Fibroblast of villous mesenchyme (primary cell): ENCODE results near the gene POC1A. TPM values are rescaled to one million over a fixed set of nuclear protein-coding genes. Genes with fewer than 3 reads are reported as not detected.
"Not testable (repeated sequence)": the region's sequence is repeated elsewhere in the genome, so short reads cannot be mapped to it uniquely, and the experiment has no call there.

Source experiments
- DNase-seq: peaks from one replicate; pipeline ENCODE4 v3.0.0-alpha.2; 2010; ENCODE audit warnings: low read depth
- H3K4me3 ChIP-seq: 2 replicates; pipeline ENCODE4 v1.5.1; 2011; ENCODE audit warnings: low read depth, mild to moderate bottlenecking, low read length
- CTCF ChIP-seq: IDR thresholded peaks from 2 replicates; pipeline ENCODE4 v1.5.1; 2012; ENCODE audit warnings: low read depth, mild to moderate bottlenecking, low read length; ENCODE audit not compliant: insufficient read depth
- total RNA-seq: library from RNA; depleted of rRNA; stranded (reverse); fragments of >200 nt; gene quantifications from 2 replicates; pipeline ENCODE4 v1.2.3, GENCODE V29; 2012

Gene POC1A
- total RNA-seq, 1 donor = 5.6 TPM

DNA sequence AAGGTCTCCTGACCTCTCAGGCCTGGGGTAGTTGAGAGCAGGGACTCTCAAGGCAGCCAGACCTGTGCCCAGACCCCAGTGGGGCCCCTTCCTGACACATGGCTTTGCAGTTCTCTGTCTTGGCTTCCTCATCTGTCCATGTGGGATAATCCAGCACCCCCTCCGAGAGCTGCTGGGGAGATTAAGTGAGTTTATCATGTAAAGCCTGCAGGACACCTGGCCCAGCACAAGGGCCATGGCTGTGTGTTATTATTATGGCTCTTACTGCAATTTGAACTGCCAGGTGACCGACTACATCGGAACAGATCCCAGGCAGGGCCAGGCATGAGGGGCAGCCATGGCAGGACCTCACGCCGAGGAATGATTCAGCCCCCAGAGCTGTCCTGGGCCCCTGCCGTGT is 110.5 kb downstream of the POC1A start:
- H3K4me3 ChIP-seq = no peak overlapping the region
- DNase-seq = no peak
- TF ChIP-seq CTCF = no peak

DNA sequence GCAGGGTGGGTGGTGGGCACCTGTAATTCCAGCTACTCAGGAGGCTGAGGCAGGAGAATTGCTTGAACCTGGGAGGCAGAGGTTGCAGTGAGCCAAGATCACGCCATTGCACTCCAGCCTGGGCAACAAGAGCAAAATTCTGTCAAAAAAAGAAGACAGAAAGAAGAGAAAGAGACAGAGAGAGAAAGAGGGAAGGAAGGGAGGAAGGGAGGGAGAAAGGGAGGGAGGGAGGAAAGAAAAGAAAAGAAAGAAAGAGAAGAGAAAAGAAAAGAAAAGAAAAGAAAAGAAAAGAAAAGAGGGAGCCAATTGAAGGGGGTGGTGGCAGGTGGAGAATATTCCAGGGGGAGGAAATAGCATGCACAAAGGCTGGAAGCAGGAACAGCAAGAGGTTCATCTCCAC is 111.2 kb downstream of the POC1A start:
- H3K4me3 ChIP-seq, DNase-seq: not testable (repeated sequence)

DNA sequence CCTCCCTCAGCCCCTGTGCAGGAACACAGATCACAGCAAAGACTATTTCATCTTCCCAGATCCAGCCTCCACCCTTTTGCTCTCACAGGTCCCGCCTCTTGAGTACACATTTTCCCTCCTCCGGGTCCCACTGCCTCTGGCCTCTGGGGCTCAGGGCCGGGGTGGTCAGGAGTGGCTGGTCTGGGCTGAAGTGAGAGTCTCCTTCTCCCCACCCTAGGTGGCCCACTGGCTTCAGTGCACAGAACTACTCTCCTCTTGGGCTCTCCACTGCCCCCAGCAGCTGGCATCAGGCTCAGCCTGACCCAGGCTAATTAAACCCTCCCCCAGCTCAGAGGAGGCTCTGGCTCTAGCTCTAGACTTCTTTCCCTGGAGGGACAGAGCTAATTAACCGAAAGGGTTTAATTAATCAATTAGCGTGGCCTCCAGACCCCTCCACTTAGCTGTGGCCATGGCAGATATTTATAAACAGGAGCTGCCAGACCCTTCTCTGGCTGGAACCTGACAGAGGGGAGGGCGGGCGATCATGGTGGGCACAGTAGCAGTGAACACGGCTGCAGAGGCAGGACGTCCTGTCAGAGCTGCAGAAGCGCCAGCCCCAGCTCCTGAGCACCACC is 113.0 kb downstream of the POC1A start:
- no peak overlapping the region for H3K4me3 ChIP-seq
- DNase-seq = no peak
- peak; percentile 33 for TF ChIP-seq CTCF

GRCh38 chr3:52040600-52040999 is 113.6 kb downstream of the POC1A start:
- DNase-seq = no peak
- no peak overlapping the region for H3K4me3 ChIP-seq
- TF ChIP-seq CTCF = no peak

DNA sequence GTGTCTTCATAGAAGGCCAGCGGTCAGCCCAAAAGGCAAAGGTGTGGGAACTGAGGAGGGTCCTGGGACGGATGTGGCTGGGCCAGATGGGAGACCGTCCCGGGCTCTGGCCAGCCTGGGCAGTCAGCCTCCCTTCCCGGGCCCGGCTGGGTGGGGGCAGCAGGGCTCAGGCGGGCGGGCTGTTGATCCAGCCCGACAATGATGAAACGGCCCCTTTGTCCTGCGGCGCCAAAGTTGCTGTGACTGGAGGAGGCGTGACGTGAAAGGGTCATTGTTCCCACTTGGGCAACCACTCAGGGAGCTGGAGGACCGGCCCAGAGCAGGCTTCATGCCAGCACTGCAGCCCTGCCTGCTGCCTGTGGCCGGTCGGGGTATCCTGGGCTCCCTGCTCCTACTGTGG is 114.4 kb downstream of the POC1A start:
- no peak for DNase-seq
- TF ChIP-seq CTCF = no peak
- H3K4me3 ChIP-seq = no peak overlapping the region

DNA sequence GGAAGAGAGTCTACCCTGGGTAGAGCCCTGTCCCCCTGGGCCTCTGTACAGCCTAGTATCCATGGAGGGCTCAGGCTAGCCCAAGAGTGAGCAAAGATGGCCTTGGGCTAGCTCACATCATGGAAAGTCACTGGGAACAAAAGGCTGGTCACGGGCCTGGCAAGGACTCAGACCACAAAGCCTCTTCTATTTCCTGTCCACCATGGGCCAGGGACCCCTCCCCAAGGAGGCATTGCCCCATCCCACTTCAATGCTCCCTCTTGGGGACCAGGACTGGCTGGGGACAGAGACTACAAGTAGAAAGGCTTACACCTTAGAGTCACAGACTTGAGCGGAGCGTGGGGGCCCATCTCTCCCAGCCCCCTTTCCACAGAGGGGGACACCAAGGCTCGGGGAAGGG is 114.8 kb downstream of the POC1A start:
- no peak for DNase-seq
- no peak overlapping the region for H3K4me3 ChIP-seq
- TF ChIP-seq CTCF = no peak

DNA sequence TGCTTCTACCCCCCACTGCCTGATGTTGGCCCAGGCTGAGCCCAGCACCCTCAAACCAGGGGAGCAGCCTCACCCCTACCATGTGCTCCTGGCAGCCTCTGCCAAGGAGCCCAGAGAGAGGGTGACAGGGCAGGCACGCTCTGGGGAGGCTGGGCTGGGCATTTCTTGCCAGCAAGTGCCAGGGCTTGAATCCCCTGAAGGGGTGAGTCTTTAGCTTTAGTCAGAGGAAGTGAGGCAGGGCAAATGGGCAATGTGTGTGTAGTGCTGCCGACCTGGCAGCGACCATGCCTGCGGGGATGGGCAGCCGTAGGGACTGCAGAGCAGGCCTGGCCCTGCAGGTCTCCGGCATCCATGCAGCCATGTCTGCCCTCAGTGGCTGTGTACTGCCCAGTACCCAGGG is 116.0 kb downstream of the POC1A start:
- TF ChIP-seq CTCF = no peak
- no peak for DNase-seq
- H3K4me3 ChIP-seq = no peak overlapping the region
